Dermis microvascular lymphatic vessel endothelial cell (primary cell): ENCODE data around the gene STAC. TPM values are rescaled to one million over a fixed set of nuclear protein-coding genes. Genes with fewer than 3 reads are reported as not detected.
A peak's percentile ranks its signal among the peaks of the same experiment; 100 is the strongest.
"Not testable (repeated sequence)": the region's sequence is repeated elsewhere in the genome, so short reads cannot be mapped to it uniquely, and the experiment has no call there.

ENCODE experiments used
- DNase-seq, 2 donors: peaks; one replicate each; pipeline versions ENCODE4 v3.0.0 to v3.0.0-alpha.2; 2010; ENCODE audit warnings: low read depth in 2 of 2
- total RNA-seq: library from RNA; depleted of rRNA; stranded (reverse); fragments of >200 nt; gene quantifications from 2 replicates; pipeline ENCODE4 v1.2.1, GENCODE V29; 2014

Gene STAC
- total RNA-seq, 1 donor from 2014 or later: 2.1 TPM

DNA sequence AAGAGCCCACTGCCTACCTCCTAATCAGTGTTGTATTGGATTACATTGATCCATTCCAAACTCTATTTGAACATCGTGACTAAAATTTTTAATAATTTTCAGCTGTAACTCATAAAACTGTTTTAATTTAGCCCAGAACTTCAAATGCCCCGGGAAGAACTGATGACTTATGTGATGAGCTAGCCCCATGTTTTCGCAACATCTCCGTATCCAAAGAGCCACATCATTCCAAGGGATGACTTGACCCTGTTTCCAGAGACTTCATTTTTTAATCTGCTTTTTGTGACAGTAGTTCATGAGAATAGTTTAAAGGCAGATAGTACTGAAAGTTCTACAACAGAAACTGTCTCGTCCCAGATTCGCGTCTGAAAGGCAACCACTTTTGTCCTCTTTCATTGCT is 97.4 kb downstream of the STAC start:
- no peak for DNase-seq

DNA sequence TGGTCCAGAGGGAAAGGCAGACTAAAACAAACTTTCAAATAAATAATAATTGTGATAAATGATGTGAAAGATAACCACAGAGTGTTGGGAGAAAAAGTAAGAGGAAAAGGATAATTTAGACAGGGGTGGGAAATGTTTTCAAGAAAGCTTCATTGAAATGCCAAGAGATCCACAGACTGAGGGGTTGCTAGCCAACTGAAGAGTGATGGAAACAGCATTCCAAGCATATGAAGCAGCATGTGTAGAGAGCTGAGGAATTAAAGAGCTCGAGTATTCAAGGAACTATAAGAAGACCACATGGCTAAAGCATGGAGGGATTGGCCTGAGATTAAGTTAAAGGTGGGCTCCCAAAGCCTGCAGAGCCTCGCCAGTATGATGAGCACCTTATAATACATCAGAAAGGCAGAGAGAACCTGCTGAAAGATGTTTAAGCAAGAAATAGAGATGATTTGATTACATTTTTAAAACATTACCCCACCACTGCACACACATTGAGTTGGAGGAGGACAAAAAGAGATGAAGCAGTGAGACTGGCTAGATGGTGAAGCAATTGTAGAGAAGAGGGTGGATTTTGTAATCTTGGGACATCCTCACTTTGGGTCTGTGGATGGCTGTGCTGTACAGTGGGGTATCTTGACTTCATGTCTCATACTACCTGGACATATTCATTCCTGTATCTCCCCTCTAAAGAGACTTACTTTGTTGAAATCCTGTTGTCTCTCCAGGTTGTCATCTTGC is 100.8 kb downstream of the STAC start:
- no peak for DNase-seq

DNA sequence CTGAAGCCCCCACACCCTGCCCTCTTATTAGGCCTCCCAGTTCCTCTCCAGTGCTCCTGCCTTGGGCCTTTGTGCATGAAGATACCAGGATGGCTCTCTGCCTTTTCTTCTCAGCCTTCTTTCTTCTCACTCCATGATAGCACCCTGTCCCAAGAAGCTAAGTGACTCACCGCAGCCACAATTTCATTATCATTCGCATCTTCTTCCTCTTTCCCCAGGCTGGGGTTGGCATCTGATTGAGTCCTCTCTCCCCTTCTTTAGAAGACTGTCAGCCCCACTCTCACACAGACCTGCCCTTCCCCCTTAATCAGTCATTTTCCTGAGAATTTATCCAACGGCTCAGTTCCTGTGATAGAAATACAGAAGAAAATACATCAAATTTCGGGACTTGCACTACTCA is 102.0 kb downstream of the STAC start:
- DNase-seq: no peak

DNA sequence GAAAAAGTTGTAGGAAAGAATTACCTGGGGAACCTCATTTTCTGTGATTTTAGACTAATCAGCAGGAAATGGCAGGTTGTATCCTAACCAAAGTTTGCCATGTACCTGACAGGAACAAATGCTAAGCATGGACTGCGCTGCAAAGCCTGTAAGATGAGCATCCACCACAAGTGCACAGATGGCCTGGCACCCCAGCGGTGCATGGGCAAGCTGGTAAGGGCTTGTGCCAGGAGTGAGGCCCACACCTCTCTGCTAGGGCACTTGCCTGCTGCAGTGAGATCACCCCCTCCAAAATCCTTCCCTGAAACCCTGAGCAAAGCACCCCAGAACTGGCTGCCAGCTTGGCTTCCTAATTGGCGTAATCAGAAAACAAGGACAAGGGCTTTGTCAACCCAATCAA is 102.6 kb downstream of the STAC start:
- DNase-seq: no peak

DNA sequence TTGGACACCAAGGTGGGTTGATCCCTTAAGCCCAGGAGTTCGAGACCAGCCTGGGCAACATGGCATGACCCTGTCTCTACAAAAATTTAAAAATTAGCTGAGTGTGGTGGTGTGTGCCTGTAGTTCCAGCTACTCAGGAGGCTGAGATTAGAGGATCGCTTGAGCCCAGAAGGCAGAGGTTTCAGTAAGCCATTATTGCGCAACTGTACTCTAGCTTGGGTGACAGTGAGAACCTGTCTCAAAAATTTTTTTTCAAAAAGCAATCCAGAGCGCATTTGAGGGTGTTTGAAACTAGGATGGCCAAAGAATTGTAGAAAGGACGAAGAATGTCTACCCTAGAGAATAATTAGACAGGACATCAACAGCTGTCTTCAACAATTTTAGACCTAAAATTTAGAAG is 103.4 kb downstream of the STAC start:
- no peak for DNase-seq

DNA sequence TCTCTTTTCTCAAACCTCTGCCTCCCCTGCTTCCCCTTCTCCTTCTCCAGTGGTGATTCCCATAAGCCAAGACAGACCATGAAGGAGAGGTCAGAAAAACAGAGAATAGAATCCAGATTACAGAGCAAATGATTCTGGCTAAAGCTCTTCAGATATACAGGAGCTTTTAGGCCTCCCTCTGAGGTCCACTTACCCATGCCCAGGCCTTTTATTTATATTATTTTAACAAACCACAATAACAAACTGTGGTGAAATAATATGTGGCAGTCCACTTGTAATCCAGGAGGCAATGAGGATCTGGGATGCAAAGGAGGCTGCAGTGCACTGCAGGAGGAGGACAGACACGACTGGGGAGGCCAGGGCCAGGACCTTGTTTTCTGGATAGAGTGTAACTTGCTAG is 104.1 kb downstream of the STAC start:
- no peak for DNase-seq

DNA sequence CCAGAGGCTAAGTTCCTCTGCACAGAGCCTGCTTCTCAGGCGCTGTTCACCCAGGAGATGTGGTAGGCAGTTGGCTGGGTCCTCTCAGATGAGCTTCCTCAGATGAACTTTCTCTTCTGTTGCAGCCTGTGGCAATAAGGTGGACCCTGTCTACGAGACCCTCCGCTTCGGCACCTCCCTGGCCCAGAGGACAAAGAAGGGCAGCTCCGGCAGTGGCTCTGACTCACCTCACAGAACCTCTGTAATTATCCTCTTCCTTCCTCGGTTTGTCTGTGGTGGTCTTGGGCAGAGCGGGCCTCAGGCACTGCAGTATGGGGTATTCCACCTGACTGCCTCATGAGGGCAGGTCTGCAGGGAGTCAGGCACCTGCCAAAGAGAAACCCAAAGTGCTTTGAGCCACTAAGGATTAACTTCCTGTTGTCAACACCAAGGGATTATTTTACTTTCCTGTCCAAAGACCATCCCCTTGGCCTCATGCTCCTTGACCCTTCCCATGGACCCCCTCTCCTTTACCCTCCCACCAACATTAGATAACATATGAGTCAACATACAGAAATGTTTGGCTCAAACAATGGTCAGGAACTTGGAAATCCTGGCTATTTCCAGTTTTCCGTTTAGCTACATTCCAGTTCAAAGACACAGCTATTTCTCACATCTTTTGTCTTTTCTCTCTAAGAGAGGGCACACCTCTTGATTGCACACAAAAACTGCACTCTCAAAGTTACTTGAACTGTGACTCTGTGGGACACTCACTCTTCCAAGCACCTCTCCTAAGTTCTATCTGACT is 105.9 kb downstream of the STAC start:
- DNase-seq: peak in 1 of 2 donors; percentile 42

DNA sequence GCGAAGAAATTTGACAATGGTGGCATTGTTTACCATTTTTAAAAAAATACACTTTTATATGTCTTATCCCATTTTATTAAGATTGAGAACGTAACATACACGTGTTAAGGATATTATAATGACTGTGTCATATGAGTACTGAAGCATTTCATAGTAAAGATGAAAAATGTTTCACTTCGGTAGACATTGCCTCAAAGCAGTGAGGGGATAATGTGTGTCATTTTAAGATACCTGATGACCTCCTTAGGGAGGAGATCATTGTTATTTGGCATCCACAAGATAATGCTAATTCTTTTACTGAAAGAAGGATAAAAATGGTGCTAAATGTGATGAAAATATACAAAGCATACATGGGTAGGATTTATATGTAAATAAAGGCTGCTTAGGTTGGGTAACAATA is 107.3 kb downstream of the STAC start:
- no peak for DNase-seq

DNA sequence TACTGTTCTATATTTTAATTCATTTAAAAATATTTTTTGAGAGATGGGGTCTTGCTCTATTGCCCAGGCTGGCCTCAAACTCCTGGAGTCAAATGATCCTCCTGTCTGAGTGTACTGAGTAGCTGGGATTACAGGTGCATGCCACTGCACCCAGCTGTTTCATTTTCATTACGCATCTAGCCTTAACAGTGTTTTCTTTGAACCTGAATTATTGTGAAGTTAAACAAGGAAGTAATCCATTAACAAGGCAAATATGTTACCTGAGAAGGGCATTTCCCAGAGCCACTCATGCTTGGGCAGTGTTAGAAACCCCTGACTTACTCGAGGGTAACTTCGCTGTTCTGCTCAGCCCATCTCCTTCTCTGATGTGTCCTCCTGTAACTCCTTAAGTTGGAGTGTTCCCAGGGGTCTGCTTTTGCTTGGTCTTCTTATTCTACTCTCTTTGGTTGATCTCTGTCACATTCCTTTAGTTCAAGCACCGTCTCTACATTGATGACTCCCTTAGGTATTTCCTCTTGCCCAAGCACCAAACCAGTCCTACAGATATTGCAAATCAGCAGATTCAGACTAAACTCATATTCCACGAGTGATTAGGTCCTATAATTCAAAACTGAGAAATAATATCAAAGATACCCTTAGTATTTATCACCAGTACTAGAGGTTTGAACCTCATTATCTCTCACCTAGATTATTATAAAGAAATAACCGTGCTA is 107.9 kb downstream of the STAC start:
- DNase-seq: no peak

DNA sequence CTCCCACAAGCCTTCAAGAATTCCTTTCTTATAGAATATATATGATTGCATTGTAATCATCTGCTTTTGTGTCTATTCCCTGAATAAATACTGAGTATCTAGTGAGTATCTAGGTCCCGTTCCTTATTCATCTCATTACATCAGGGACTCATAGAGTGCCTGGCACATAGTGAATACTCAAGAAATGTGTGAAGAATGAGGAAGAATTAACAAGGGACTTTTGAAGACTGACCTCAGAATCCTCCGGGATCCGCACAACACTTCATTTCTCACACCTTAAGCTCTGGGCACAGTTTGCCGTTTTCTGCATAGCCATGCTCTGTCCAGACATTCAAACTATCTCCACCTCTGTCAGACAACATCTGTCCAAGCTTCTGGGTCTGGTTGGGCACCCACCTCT is 108.8 kb downstream of the STAC start:
- DNase-seq: no peak

DNA sequence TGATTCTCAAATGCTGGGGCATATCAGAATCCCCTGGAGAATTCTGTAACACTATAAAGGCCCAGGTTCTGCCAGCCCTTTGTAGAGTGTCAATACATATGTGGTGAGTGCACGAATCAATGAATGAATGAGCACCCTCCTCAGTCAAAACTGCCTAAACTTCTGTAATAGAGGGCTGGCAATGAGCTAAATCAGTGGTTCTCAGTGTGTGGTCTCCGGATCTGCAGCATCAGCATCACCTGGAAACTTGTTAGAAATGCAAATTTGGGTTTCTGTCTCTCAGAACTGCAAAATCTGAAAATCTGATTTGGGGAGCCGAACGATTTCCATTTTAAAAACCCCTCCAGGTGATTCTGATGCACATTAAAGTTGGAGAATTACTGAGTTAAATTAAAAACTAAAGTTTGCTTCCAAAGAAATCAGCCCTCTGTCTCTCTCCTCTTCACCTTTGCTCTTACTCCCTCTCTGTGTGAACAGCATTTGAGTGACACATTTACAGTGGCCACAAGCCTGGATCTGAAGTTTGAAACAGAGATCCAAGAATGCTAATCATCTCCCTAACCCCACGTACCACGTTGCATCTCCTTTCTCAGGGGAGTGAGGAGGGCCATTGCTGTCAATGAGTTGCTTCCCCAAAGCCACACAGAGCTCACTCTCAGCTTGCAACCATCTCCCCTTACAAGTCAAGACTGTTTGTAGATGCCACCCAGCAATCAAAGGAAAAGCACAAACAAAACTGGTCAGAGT is 109.5 kb downstream of the STAC start:
- DNase-seq: no peak

DNA sequence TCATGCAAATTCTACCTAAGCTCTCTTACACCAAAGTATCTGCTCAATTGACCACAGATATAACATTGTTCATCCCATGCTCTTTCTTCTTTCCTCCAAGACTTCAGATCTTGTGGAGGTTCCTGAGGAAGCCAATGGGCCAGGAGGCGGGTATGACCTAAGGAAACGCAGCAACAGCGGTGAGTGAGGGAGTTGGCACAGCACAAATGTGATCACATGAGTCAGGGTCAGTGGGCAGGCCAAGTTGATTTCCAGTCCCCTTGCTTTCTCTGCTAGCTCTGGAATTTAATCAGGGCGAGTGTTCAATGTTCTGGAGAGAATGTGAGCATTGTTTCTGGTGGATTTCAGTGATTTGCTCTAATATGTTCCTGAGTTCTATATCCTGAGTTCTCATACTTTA is 112.7 kb downstream of the STAC start:
- DNase-seq: peak in 1 of 2 donors; percentile 51

DNA sequence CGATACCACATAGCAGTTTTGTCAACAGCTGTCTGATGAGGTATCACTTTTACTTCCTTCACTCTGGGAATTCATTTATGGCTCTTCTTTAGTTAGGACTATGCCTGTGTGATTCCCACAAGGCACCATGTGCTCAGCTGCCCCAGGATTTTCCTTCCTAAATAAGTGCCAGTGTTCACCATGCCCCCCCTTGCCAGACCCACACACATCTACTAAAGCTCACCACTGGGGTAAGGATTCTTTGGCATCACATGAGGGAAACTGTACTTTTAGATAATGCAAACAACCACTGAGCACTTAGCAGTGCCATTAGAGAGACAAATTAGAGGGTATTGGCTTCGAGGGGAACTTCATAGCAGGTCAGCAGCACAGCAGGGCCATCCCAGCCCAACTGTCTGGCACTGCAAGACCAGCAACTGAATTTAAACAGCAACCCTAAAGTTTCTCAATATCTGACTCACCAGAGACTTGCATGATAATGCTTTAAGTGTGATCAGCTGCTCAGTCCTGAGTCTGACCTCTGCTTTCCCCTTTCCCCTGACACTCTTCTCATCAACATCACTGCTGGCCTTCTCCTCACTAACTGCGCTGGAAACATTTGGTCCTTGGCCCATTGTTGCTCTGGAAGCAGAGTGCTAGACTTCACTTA is 114.3 kb downstream of the STAC start:
- no peak for DNase-seq

DNA sequence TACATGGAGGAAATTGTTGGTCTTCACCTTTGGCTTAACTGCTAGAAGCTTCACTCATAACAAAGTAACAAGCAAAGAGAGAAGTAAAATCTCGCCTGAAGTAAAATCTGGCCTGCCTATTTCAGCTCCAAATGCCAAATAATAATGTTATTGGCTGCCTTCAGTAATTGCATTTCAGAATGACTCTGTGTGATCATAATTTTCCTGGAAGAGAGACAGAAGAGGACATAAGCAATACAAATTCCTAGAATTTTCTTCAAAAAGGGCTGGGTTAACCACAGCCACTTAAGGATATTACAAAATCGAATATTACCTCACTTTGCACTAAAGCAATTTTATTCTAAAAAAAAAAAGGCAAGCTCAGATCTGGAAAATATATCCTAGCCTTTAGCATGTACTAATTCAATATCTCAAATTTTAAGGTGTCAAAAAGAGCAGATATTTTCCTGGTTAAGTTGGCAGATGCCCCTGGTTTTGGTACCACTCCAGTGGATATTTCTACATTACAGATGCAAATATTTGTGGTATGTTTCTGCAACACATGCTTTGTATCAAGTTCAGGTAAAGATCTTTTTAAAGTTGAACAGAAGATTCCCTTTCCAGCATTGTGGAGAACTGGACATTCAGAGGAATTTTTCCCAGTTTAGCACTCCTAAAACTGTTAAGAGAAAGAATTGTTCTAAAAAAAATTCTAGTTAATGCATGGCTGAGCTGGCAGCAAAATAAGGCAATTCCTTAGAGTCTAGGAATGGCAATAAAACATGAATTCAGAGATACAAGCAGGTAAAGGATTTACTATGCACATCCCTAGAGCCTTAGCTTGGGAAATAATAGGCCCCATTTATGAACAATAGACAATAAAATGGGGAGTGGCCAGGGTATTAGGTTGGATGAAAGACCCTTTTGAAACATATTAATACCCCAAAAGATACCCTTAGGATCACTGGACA is 116.7 kb downstream of the STAC start:
- no peak for DNase-seq

DNA sequence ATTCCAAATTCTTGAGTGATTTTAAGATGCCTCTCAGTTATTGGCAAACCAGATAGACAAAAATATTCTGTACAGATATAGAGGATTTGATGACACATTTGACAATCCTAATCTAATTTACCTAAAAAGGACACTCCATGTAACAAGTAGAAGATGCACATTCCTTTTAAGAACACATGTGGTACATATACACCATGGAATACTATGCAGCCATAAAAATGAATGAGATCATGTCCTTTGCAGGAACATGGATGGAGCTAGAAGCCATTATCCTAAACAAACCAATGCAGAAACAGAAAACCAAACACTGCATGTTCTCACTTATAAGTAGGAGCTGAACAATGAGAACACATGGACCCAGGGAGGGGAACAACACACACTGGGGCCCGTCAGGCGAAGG is 119.7 kb downstream of the STAC start:
- DNase-seq: not testable (repeated sequence)

DNA sequence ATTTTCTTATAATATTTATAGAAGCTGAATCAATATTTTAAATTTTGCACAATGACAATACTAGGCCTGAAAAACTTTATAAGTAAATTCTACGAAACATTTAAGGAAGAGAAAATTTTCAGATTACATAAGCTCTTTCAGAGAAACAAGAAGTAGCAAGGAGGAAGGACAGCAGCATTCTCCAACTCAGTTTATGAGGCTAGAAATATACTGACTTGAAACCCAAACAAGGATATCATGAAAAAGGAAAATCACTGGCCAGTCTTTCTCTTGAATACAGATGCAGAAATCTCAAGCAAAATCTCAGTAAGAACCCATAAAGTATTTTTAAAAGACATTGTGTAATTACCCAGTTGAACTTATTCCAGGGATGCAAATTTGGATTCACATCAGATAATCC is 121.3 kb downstream of the STAC start:
- DNase-seq: no peak

DNA sequence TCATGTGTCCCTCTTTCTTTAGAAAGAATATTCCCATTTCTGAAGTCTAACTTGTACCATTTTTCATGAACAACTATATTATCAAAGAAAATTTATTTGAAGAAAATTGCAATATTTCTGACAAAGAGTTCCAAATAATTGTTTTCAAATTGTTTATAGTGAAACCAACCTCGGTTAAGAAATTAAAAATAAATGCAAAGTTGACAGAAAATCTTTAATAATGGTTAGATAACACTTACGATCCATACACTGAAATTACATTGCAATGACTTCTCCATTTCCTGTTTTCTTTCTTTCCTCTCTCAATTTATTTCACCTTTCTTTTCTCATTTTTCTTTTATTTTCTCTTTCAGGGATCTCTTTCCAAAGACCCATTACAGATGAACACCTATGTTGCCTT is 125.1 kb downstream of the STAC start:
- DNase-seq: no peak

DNA sequence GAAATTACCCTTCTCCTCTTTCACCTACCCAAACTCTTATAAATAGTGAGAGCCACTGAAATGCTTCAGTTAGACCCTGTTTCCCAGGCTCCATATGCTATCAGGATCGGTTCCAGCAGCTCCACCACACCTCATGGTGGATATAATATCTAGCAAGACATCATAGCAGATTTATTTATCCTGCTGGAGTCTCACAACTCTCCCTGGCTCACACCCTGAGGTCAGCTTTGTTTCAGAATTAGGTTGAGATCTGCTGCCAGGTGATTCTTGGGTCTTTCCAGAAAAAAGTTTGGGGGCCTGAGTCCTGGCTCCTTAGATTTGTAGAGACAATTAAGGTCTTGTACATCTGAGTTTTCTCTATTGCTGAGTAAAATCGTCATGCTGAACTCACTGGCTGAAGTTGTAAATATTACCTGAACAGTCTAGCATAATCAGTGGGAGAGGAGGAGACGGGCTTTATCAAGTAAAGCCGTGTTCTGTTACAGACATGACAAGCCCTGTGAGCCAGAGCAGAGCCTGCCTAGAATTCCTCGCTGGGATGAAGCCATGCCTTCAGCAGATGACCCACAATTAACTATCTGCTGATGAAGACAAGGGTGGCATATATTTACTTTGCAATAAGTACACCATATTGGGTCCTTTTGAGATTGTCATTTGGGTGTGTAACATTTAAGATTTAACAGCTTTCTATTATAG is 131.6 kb downstream of the STAC start:
- no peak for DNase-seq

DNA sequence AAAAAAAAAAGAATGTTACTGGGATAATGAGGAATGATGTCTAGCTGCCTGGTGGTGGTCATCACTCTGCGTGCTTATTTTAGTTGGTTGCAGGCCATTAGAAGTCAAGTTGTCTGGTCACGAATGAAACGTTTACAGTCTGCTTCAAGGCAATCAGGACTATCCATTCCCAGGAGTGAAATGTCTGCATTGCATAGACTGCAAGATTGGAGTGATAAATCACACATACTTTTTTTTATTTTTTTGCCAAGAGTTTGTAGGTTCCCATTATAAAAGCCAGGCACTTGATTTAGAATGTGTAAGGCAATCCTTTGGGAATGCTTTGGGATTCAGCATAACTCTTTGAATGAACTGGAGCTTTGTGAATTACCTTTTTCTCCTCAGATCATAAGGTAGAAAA is 132.3 kb downstream of the STAC start:
- DNase-seq: no peak

DNA sequence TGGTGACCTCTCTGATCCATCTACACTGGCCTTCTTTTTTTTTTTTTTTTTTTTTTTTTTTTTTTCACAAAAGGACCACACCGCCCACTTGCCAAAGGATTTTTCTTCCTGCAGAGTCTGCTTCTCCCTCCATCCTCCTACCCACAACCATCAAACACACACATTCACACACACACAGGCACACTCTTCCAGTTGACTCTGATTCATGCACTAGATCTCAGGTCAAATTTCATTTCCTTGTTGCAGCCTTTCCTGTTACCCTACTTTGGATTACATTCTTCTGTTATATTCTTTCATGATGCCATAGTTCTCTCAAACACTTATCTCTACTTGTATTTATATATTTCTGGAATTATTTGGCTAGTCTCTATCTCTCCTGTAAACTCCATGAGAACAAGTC is 133.9 kb downstream of the STAC start:
- no peak for DNase-seq
